Measurements from ENCODE around the gene ZNF385B.

The ZNF385B gene

DNA sequence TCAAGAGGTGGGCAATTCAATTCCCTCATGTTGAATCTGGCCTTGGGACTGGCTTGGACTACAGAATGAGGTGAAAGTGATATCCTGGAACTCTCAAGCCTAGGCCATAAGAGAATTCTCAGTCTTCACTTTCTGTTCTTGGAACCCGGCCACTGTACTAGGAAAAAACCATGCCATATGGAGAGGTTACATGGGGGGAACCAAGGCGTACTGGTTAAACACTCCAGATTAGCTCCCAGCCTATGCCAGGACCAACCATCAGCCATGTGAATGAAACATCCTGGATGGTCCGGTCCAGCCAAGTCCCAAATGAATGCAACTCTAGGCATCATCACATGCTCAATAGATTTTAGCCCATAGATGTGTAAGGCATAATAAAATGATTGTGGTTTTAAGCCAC, 56.4 kb downstream of the ZNF385B start:
- TF ChIP-seq CTCF (conservative IDR thresholded peaks at IDR 0.05; ENCODE audit: low read length), result no peak
- H3K4me3 ChIP-seq (ENCODE audit: low read length), result no peak overlapping the region
- no peak for DNase-seq (ENCODE audit: low read depth)

DNA sequence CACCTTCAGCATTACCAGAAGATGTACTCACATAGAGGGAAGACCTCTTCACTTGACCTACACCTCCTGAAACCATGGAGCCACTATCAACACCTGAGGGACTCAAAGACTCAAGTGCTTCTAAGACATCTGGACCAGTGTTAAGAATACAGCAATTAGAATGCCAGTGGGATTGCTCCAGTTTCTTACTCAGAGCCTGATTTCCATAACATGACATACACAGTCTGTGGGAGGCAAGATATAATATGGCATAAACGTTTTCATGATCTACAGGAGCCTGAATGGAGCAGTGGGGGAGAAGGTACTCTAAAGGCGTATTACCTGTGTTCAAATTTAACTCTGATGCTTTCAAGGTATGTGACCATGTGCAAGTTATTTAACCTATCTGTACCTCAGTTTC, 57.2 kb downstream of the ZNF385B start:
- TF ChIP-seq CTCF (conservative IDR thresholded peaks at IDR 0.05; ENCODE audit: low read length), result no peak
- no peak overlapping the region for H3K4me3 ChIP-seq (ENCODE audit: low read length)
- no peak for DNase-seq (ENCODE audit: low read depth)

- no peak for TF ChIP-seq CTCF (conservative IDR thresholded peaks at IDR 0.05; ENCODE audit: low read length)
- DNase-seq (ENCODE audit: low read depth), result no peak
- no peak overlapping the region for H3K4me3 ChIP-seq (ENCODE audit: low read length)
Measured at GRCh38 chr2:179802051-179802882, 59.1 kb downstream of the ZNF385B start.

- H3K4me3 ChIP-seq (ENCODE audit: low read length), result no peak overlapping the region
- no peak for DNase-seq (ENCODE audit: low read depth)
- no peak for TF ChIP-seq CTCF (conservative IDR thresholded peaks at IDR 0.05; ENCODE audit: low read length)
Measured at GRCh38 chr2:179800776-179801175, 60.6 kb downstream of the ZNF385B start.

DNA sequence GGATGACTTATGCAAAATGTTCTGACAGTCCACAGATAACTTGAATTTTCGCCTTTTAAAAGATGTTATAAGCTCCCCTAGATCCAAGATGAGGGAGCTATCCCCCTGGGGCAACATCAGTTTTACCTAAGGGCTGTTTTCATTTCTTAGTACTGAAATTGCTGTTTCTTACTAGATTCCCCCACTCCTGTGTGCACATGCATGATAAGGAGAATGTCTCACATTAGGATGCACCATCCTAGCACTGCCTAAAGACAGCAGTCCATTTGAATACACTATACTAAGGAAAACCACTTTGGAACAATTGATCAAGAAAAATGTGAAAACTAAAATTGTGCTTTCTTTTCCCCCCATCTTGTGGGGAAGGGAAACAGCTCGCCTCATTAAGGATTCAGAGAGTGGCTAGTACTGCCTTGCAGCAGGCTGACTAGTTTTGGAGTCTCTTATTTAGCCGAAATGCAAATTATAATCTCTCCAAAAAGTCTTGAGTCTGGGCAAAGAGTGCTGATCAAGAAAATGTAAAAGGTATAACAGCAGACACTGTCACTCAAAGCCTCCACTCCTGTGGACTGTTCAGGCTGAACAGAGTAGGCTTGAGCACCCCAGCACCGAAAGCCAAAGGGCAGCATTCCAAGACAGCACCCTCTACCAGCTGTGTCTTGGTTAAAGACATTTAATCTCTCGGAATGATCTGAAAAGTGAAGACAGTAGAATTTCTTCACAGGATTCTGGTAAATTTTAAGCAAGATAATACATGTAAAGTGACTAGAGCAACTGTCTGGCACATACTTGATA, 65.0 kb downstream of the ZNF385B start:
- no peak overlapping the region for H3K4me3 ChIP-seq (ENCODE audit: low read length)
- no peak for DNase-seq (ENCODE audit: low read depth)
- TF ChIP-seq CTCF (conservative IDR thresholded peaks at IDR 0.05; ENCODE audit: low read length), result no peak

DNA sequence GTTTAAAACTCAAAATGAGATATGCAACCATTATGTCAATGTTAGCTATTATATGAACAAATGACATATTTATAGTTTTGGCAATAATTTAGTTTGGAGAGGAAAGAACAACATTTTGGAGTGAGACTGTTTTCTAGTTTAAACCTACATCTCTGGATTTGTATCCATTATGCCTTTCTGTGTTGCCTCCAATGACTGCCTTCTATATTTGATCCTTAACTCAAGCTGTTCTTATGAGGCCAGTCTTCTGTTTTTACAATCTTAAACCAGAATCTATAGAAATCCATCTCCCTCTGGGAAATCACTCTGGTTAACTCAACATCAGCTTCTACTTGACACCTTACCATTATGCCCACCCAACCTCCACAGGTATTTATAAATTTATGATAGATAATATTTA, 67.5 kb downstream of the ZNF385B start:
- DNase-seq (ENCODE audit: low read depth), result no peak
- no peak overlapping the region for H3K4me3 ChIP-seq (ENCODE audit: low read length)
- no peak for TF ChIP-seq CTCF (conservative IDR thresholded peaks at IDR 0.05; ENCODE audit: low read length)

GRCh38 chr2:179793238-179793637, 68.2 kb downstream of the ZNF385B start:
- no peak for TF ChIP-seq CTCF (conservative IDR thresholded peaks at IDR 0.05; ENCODE audit: low read length)
- H3K4me3 ChIP-seq (ENCODE audit: low read length), result no peak overlapping the region
- DNase-seq (ENCODE audit: low read depth), result no peak
